Trophoblast cell (in vitro differentiated cells and primary cell): ENCODE data around the gene APOC3.

Experiments
- DNase-seq, 2 donors: peaks; one replicate each; pipeline ENCODE4 v3.0.0-alpha.2; 2016
- H2AFZ ChIP-seq: 2 replicates; pipeline ENCODE4 v1.6.1; 2013; ENCODE audit warnings: low read length, moderate library complexity, mild to moderate bottlenecking; ENCODE audit not compliant: insufficient read depth, poor library complexity
- H2AK5ac ChIP-seq: 2 replicates; pipeline ENCODE4 v1.6.1; 2013; ENCODE audit warnings: mild to moderate bottlenecking, low read length
- H2BK120ac ChIP-seq: 2 replicates; pipeline ENCODE4 v1.6.1; 2013; ENCODE audit warnings: low read length, mild to moderate bottlenecking, moderate library complexity; ENCODE audit not compliant: insufficient read depth, poor library complexity
- H2BK12ac ChIP-seq: 2 replicates; pipeline ENCODE4 v1.6.1; 2013; ENCODE audit warnings: mild to moderate bottlenecking, low read length, moderate library complexity
- H2BK5ac ChIP-seq: 2 replicates; pipeline ENCODE4 v1.6.1; 2013; ENCODE audit warnings: low read length, low read depth, moderate library complexity, mild to moderate bottlenecking; ENCODE audit not compliant: poor library complexity
- H3K14ac ChIP-seq: 2 replicates; pipeline ENCODE4 v1.6.1; 2013; ENCODE audit warnings: mild to moderate bottlenecking, low read length
- H3K18ac ChIP-seq: 2 replicates; pipeline ENCODE4 v1.6.1; 2013; ENCODE audit warnings: mild to moderate bottlenecking, low read length
- H3K23ac ChIP-seq: 2 replicates; pipeline ENCODE4 v1.6.1; 2013; ENCODE audit warnings: low read length
- H3K27ac ChIP-seq: 2 replicates; pipeline ENCODE4 v1.5.1; 2013; ENCODE audit warnings: low read depth, mild to moderate bottlenecking, inconsistent platforms, low read length, moderate library complexity
- H3K27me3 ChIP-seq: 2 replicates; pipeline ENCODE4 v1.6.1; 2013; ENCODE audit warnings: inconsistent platforms, mild to moderate bottlenecking, low read length, moderate library complexity; ENCODE audit not compliant: insufficient read depth
- H3K36me3 ChIP-seq, 2 experiments: 1 replicate in 1 of 2; 2 replicates in 1 of 2; pipeline ENCODE4 v1.6.1; 2013; ENCODE audit warnings: low read length in 2 of 2, mild to moderate bottlenecking in 2 of 2, moderate library complexity in 1 of 2; ENCODE audit not compliant: insufficient read depth in 2 of 2, control insufficient read depth in 1 of 2
- H3K4ac ChIP-seq: 2 replicates; pipeline ENCODE4 v1.6.1; 2013; ENCODE audit warnings: low read depth, mild to moderate bottlenecking, low read length, moderate library complexity
- H3K4me1 ChIP-seq, 2 experiments: 1 replicate in 1 of 2; 2 replicates in 1 of 2; pipeline ENCODE4 v1.6.1; 2013; ENCODE audit warnings: low read length in 2 of 2, mild to moderate bottlenecking in 2 of 2, moderate library complexity in 1 of 2; ENCODE audit not compliant: insufficient read depth in 2 of 2, control insufficient read depth in 1 of 2
- H3K4me2 ChIP-seq: 2 replicates; pipeline ENCODE4 v1.6.1; 2013; ENCODE audit warnings: inconsistent platforms, mild to moderate bottlenecking, low read length, moderate library complexity
- H3K4me3 ChIP-seq: 2 replicates; pipeline ENCODE4 v1.5.1; 2013; ENCODE audit warnings: mild to moderate bottlenecking, low read depth, low read length, inconsistent platforms
- H3K79me1 ChIP-seq: one replicate; pipeline ENCODE4 v1.6.1; 2013; ENCODE audit warnings: low read length
- H3K79me2 ChIP-seq: 2 replicates; pipeline ENCODE4 v1.6.1; 2013; ENCODE audit warnings: low read length, mild to moderate bottlenecking; ENCODE audit not compliant: control insufficient read depth, insufficient read depth, poor library complexity
- H3K9ac ChIP-seq: 2 replicates; pipeline ENCODE4 v1.6.1; 2013; ENCODE audit warnings: mild to moderate bottlenecking, low read length
- H3K9me3 ChIP-seq: 2 replicates; pipeline ENCODE4 v1.6.1; 2013; ENCODE audit warnings: low read depth, mild to moderate bottlenecking, control low read depth, inconsistent platforms, low read length; ENCODE audit not compliant: insufficient read depth
- H4K12ac ChIP-seq: 2 replicates; pipeline ENCODE4 v1.6.1; 2013; ENCODE audit warnings: low read depth, mild to moderate bottlenecking, low read length, moderate library complexity
- H4K8ac ChIP-seq: 2 replicates; pipeline ENCODE4 v1.6.1; 2013; ENCODE audit warnings: low read depth, mild to moderate bottlenecking, low read length, moderate library complexity
- H4K91ac ChIP-seq: one replicate; pipeline ENCODE4 v1.6.1; 2013; ENCODE audit warnings: low read depth, mild to moderate bottlenecking, low read length, moderate library complexity
- WGBS: extraction: QIAGEN DNeasy Blood & Tissue Kit; methylation state at CpG from one replicate; pipeline ENCODE4 v1.1.7; 2013; ENCODE audit warnings: missing lambda C conversion rate; ENCODE audit not compliant: insufficient read length, insufficient coverage; ENCODE audit errors: extremely low coverage; 5-methylcytosine and 5-hydroxymethylcytosine counted together

Gene APOC3

DNA sequence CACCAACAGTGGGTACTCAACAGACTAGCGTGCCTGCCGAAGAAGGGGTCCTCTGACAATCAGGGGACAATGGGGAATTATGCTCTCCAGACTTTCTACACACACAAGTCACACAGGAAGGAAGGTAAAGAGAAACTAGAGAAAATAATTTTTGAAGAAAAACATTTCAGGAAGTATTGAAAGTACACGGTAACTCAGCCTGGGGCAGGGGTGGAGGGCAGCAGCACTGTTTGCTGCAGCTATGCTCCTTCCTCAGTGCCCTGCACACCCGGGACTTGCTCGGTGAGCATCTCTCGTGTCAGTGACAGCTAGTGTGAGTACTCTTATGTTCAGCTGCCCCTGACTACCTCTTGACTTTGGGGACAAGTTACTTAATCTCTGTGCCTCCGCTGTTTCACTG is 25.7 kb downstream of the APOC3 start:
- no peak overlapping the region for H3K4me3 ChIP-seq

DNA sequence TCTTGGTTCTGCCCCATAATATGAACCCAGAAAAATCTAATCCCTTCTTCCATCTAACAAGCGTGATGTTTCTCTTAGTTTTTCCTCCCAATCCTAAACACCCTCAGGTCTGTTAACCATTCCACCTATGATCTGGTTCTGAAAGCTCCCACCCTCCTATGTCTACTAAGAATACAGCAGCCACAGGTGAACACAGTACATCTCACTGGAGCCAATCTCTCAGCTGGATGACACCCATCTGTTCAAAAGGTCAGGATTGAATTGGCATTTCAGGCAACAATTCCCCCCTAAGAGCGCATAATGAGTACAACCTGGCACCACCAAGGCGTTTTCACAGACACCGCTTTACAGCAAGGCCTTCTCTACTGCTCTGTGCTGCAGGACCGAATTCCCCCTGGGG is 26.7 kb downstream of the APOC3 start:
- no peak overlapping the region for H4K12ac ChIP-seq
- no peak overlapping the region for H2AFZ ChIP-seq
- no peak overlapping the region for H3K27ac ChIP-seq
- no peaks in the 10 kb centered on the region for H3K79me2 ChIP-seq
- no CpG with 5 or more reads among the region's 5 CpGs for WGBS
- H2BK120ac ChIP-seq, result no peak overlapping the region
- H3K27me3 ChIP-seq, result no peaks in the 10 kb centered on the region
- H2BK12ac ChIP-seq, result no peak overlapping the region
- no peaks in the 10 kb centered on the region for H3K79me1 ChIP-seq
- no peak overlapping the region for H4K91ac ChIP-seq
- peaks cover 18 to 37% of the 10 kb centered on the region in 2 experiments for H3K36me3 ChIP-seq
- no peak overlapping the region for H4K8ac ChIP-seq
- H3K14ac ChIP-seq, result no peak overlapping the region
- H3K9me3 ChIP-seq, result no peaks in the 10 kb centered on the region
- H3K18ac ChIP-seq, result no peak overlapping the region
- no peak overlapping the region for H3K4ac ChIP-seq
- H2BK5ac ChIP-seq, result no peak overlapping the region
- H3K9ac ChIP-seq, result no peak overlapping the region
- no peak overlapping the region for H3K4me3 ChIP-seq
- H3K4me1 ChIP-seq, result no peaks in the 10 kb centered on the region
- H3K23ac ChIP-seq, result no peak overlapping the region
- DNase-seq, result peak in 1 of 2 donors; percentile 39
- H3K4me2 ChIP-seq, result no peak overlapping the region
- no peak overlapping the region for H2AK5ac ChIP-seq

More for the DNA sequence above, 25.7 kb downstream of the APOC3 start:
- H4K91ac ChIP-seq, result no peak overlapping the region
- H3K14ac ChIP-seq, result no peak overlapping the region
- no peak overlapping the region for H3K9ac ChIP-seq
- H2AFZ ChIP-seq, result no peak overlapping the region
- H3K27me3 ChIP-seq, result no peaks in the 10 kb centered on the region
- no peaks in the 10 kb centered on the region for H3K9me3 ChIP-seq
- no peaks in the 10 kb centered on the region for H3K4me1 ChIP-seq
- H2AK5ac ChIP-seq, result no peak overlapping the region
- H4K8ac ChIP-seq, result no peak overlapping the region
- no peak overlapping the region for H4K12ac ChIP-seq
- no peak overlapping the region for H2BK5ac ChIP-seq
- no peak overlapping the region for H3K27ac ChIP-seq
- no peak overlapping the region for H3K23ac ChIP-seq
- no peak overlapping the region for H3K4me2 ChIP-seq
- no peaks in the 10 kb centered on the region for H3K79me2 ChIP-seq
- peaks cover 18 to 31% of the 10 kb centered on the region in 2 experiments for H3K36me3 ChIP-seq
- no peak for DNase-seq
- no peak overlapping the region for H2BK120ac ChIP-seq
- no CpG with 5 or more reads among the region's 7 CpGs for WGBS
- H3K4ac ChIP-seq, result no peak overlapping the region
- H3K18ac ChIP-seq, result no peak overlapping the region
- no peak overlapping the region for H2BK12ac ChIP-seq
- H3K79me1 ChIP-seq, result no peaks in the 10 kb centered on the region

DNA sequence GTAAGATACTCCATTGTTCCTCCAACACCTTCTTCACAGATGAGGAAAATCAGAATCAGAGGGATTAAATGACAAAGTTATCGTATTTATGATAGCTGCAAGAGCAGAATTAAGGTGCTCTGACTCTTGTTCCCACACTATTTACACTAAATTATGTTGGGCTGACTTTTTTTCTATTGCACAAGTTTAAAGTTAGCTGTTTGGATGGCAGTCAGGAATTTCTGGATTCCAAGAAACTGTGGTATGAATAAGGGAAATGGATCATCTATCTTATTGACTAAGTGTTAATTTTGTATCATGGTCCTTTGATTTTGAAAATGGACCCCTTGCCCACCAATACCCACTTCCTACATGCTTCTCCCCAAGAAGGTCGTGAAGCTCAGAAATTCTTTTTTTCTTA is 27.6 kb downstream of the APOC3 start:
- H2AK5ac ChIP-seq, result no peak overlapping the region
- no peak overlapping the region for H3K4ac ChIP-seq
- no peak overlapping the region for H2BK5ac ChIP-seq
- no peaks in the 10 kb centered on the region for H3K79me1 ChIP-seq
- H3K27ac ChIP-seq, result no peak overlapping the region
- H3K23ac ChIP-seq, result no peak overlapping the region
- no peak overlapping the region for H2AFZ ChIP-seq
- WGBS, result no CpG with 5 or more reads among the region's 2 CpGs
- H3K9ac ChIP-seq, result no peak overlapping the region
- H4K12ac ChIP-seq, result no peak overlapping the region
- H2BK12ac ChIP-seq, result no peak overlapping the region
- H3K27me3 ChIP-seq, result no peaks in the 10 kb centered on the region
- DNase-seq, result peak in 1 of 2 donors; percentile 24
- H3K14ac ChIP-seq, result no peak overlapping the region
- H3K36me3 ChIP-seq, result peaks cover 16 to 40% of the 10 kb centered on the region in 2 experiments
- H4K91ac ChIP-seq, result no peak overlapping the region
- H3K79me2 ChIP-seq, result no peaks in the 10 kb centered on the region
- H3K18ac ChIP-seq, result no peak overlapping the region
- no peak overlapping the region for H3K4me2 ChIP-seq
- no peak overlapping the region for H2BK120ac ChIP-seq
- no peak overlapping the region for H3K4me3 ChIP-seq
- no peaks in the 10 kb centered on the region for H3K9me3 ChIP-seq
- no peaks in the 10 kb centered on the region for H3K4me1 ChIP-seq
- no peak overlapping the region for H4K8ac ChIP-seq

- Histone ChIP-seq H3K18ac (no peak overlapping the region), H3K4me3 (no peak overlapping the region), H2BK5ac (no peak overlapping the region), H4K91ac (no peak overlapping the region), H3K4me2 (no peak overlapping the region), H3K4ac (no peak overlapping the region), H3K23ac (no peak overlapping the region), H3K36me3 (peaks cover 16 to 41% of the 10 kb centered on the region in 2 experiments), H3K4me1 (no peaks in the 10 kb centered on the region), H4K8ac (no peak overlapping the region), H3K79me1 (no peaks in the 10 kb centered on the region), H3K9ac (no peak overlapping the region), H3K27ac (no peak overlapping the region), H2BK120ac (no peak overlapping the region), H3K14ac (no peak overlapping the region), H3K9me3 (no peaks in the 10 kb centered on the region), H2AK5ac (no peak overlapping the region), H2BK12ac (no peak overlapping the region), H3K79me2 (no peaks in the 10 kb centered on the region), H4K12ac (no peak overlapping the region), H2AFZ (no peak overlapping the region), H3K27me3 (no peaks in the 10 kb centered on the region)
- peak; percentile 30 to 34 for DNase-seq
- WGBS, result no CpG with 5 or more reads among the region's 7 CpGs
Observed at GRCh38 chr11:116857936-116858335, 28.2 kb downstream of the APOC3 start.
